Fibroblast of skin of scalp (primary cell): ENCODE results near the gene DPYSL3.

Source experiments
- DNase-seq: peaks from one replicate; pipeline ENCODE4 v3.0.0-alpha.2; 2013

DPYSL3 gene

DNA sequence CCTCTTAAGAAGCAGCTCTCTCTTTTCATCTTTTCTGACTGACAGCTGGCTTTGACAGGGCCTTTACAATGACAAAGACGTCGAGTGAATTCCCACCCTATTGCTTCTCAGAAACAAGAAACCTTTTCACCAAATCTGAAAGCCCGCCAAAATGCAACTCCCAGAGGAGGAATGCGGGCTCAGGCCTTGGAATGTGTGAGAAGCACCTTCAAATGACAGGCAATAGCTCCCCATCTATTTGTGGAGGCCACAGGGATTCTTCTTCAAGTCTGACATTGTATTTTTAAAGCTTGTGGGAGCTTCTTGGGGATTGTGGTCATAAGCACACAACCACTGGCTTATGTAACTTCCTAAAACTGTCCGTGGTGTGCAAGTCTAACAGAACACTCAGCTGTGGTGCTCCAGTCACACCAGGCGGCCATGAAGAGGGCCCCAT lies 72.7 kb downstream of the DPYSL3 start:
- peak; percentile 89 for DNase-seq

DNA sequence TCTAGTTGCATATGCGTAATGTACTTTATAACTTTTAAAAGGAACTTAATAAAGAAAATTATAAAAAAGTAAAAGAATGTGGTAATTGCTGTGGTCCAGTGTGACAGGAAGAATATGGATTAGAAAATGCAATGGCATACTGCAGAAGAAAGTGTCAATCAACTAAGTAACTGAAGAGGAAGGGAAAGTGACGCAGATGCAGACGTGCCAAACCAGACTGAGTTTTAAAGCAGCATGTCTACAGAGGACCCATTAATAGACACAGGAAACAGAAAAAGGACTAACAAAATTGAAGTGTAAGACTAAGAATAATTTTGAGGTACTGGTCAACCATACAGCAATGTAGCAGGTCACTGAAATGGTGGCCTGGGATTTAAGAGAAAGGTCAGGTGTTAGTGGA lies 73.3 kb downstream of the DPYSL3 start:
- no peak for DNase-seq

DNA sequence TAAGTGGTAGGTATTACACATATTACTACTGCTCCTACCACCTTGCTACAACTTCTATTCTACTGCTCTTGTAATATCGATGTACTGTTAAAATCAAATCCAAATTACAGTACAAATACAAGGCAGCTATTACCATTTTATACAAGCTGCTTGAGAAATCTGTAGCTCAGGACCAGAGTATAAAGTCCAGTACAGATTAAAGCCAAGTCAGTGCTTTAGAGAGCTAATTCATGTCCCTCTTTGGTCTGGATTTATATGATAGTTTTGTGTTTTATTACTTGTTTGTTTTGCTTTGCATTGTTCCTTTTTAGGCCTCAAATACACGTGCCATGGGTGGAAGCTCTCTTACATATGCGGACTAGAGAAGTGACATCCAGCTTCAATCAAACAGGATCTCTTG lies 75.8 kb downstream of the DPYSL3 start:
- DNase-seq = no peak

DNA sequence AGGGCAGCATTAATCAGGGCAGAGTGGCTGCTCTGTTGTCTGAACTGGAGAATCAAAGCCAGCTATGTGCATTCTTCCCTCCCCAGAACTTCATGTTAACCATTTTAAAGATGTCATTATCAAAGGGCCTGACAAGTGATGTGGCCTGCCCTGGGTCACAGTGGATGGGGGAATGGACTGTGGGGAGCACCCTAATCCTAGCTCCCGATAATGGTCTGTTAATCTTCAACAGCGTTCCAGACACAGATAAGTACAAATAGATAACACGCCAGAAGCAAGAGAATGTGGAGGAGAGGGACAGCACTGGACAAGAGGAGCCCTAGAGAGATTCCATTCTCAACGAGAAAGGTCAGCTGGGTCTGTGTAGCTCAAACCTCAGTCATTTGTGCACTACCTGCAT lies 77.5 kb downstream of the DPYSL3 start:
- no peak for DNase-seq

DNA sequence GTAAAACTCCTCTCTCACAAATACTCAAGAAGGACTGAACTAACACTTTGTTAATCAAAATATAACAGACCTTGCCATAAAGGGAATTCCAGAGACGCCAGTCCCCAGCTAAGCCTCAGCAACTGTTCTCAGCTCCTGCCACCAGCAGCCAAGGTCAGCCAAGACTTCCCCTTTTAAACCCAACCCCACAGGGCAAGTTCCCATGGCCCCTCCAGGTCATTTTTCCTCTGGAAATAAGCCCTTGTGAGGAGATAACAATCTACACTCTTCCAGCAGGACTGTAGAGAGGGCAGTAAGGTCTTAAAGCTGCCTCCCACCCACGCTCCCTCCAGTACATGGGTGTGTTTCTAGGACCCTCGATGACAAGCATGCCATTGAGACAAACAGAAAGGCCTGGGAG lies 78.3 kb downstream of the DPYSL3 start:
- DNase-seq = no peak

DNA sequence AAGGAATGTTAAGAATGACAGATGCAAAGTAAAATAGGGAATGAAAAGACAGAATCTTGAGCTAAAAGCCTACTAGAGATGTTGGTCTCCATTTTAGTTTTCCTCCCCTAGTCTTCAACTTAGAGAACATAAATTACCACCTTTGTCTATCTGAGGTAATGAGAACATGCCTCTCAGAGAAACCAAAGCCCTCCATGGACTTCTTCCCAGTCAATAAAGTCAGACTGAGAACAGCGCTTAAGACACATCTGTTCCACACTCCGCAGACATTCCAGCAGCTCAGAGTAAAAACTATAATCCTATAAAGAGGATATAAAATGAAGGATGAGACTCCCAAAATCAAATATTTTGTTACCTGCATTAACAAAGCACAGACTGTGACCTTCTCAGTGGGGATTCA lies 79.2 kb downstream of the DPYSL3 start:
- no peak for DNase-seq

DNA sequence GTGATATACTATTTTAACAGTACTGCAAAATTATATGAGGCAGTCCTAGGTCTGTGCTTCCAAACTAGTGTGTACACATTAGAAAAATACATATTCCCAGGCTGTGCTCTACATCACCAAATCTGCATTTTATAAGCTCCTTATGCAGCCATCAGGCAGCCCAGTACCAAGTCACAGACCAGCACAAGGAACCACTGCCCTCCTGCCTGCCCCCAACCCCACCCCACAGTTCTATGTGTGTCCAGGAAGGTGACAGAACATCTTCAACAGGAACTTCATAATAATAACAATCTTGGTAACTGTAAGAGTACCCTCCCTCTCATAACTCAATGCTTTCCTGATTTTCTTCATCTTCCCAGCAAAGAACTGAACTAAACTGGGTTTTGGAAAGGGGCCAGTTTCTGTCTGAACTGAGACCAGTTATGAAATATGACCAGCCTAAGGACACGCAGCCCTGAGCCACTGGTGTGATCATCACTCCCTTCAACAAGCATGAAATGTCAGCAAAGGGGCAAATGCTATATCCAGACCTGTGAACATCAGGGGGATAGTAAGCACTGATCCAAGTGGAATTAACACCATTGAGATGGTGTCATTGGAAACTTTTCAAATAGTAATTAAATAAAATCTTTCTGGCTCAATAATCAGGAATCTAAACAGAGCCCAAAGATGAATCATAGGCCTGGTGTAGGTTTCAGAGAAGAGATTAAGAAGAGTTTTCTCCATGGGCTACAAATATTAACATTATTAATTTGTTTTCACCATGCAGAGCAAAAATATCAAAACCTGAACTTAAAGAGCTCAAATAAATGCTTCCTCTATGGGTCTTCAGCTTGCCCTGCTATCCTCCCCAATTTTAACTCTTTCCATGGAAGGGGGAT lies 82.1 kb downstream of the DPYSL3 start:
- peak; percentile 40 for DNase-seq

DNA sequence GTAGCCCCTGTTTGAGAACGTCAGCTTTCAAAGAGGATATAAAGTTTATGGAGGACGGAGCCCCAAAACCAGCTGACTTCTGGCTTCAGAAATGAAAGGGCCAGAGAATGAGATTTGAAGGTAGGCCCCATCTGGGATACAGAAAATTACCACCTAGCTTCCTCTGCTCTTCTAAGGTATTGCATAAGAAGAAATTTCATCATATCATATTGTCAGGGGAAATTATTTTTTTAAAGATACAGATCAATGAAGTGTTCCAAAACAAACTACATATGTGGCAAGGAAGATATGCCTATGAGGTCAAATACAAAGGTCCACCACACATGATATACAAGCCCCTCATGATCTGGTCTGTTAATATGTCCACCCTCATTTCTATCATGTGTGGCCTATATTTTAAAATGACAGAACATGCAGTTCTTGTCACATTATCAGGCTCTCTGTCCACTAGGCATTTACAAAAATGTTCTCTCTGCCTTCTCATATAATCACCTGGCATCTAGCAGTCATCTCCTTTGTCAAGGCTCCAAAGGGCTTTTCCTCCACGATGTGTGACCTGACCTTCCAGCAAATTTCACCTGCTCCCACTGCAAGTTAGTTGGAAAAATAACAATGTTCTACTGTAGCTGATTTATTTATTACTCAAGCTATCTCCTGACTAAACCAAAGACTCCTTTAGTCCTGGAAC lies 83.1 kb downstream of the DPYSL3 start:
- no peak for DNase-seq

DNA sequence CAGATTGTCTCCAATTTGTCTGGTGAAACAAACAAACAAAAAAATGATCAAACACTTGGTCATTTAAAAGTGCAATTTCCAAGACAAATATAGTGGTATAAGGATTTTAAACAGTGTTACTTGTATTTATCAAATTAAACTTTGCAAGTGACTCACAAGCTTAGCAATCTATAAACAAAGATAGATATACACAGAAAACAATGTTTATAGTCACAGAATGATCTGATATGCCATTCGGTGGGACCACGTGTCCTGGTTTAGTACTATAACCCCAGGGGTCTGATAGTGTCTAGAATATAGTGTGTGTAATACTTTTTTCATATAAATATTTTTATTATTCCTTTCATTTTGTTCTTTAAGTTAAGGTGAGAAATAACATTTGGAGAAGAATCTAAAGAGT lies 91.3 kb downstream of the DPYSL3 start:
- no peak for DNase-seq

DNA sequence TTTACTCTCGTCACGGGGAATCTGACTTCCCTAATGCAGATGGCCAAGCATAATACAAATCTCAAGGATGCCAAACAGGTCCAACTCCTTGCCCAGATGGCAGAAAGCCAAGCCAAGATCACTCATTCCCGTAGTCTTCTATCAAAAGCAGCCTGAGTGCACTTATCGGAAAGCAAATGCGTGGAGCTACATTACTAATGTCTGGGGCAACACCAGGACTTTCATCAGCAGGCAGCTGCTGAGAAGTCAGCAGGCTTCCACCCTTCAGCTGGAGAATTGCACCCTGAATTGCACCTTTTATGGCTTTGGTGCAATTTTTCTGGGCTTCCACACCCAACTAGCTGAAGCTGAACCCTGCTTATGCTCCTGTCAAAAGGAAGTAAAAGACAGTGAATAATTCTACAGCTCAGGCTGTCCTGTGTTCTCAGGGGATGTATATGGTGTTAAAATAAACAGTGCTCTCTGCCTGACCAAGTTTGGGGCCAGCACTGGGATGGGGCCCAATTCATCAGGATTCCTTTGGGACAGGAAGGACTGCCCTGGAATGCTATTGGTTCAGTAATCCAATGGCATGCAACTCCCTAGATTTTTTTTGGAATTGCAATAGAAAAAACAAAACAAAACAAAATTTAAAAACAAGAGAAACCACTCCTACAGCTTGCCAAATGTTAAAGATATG lies 92.6 kb downstream of the DPYSL3 start:
- DNase-seq = peak; percentile 80

DNA sequence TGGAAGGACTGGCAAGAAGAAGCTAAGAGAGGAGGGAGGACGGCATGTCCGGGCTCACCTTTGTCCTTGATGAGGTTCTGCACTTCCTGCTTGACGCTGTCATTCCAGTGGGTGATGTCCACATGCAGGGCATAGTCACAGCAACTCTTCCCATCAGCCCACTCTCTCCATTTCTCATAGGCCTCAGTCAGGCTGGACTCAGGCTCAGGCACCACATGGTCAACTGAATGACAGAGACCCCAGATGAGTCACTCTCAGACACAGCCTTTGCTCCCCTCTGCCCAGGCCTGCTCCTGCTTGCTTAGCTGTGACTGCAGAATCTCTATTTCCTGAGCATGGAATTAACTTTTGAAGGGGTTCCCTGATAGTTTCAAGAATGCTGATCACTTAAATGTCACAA lies 94.2 kb downstream of the DPYSL3 start:
- DNase-seq = no peak

DNA sequence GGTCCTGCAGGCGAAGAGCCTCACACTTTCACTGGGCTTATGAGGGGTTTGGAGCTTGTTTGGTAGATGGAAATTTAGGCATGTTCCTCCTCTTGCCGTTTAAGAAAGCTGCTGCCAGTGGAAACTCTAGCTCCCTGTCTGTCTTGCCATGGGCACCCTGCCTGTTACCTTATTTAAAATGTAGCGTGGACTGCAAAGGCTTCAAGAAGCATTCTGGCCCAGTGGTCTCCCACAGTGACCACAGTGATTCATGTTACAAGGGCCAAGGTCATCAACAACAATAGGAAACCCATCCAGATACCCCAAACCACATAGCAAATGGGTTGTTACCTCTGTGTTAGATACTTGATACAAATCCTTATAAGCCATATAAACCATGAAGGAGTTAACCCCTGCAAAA lies 96.6 kb downstream of the DPYSL3 start:
- no peak for DNase-seq

DNA sequence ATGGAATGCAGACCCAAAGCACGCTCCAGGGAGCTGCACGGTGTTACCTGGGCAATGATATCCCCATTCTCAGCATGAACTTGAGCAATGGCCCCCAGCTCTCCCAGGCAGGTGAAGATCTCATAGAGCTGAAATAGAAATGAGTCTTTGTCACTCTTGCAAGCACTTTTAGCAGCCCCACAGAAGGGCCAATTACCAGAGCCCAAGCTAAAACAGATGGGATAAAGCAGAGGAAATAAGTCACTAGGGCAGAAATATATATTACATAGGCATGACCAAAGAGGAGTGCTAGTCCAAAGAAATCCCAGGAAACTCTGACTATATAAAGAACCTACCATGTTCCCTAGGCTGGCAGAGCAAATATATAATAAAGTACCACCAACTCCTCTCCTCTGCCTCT lies 97.3 kb downstream of the DPYSL3 start:
- no peak for DNase-seq

DNA sequence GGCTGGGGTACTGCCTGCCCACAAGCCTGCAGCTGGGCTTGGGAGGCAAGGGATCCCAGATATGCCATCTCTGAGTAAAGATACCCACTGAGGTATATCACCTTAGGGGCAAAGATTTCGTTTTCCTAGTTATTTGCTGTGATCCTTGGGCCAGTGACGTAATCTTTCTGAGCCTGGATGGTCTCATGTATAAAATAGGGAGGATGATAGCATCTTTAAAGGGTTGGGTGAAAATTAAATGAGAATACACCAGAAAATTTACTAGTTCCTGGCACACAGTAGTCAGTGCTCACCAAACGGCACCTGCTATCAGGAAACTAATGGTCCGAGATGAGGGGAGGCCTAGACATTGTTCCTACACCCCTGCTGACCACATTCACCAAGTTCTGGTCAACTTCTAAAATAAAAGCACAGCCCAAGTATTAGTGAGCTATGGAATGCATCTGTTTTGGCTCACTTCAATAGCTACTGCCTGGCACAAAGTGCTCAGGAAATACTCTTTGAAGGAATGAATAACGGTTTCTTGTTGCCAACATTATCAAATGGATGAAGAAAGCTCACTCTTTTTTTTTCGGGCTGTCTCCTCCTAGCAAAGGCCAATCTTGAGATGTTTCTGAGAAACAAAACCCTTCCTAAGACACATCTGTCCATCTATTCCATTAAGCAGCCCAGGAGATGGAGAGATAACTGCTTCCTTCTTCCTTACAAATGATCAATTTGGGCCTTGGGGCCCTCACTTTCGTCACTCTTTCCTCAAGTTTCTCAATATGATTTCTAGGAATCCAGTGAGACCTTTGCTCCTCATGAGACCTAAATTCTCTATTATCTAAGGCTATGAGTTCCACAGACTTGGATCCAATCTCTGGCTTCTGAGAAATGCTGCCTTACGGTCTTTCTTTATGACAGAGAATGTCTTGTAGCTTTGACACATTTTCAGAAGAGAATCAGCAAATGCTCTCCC lies 98.2 kb downstream of the DPYSL3 start:
- DNase-seq = no peak

DNA sequence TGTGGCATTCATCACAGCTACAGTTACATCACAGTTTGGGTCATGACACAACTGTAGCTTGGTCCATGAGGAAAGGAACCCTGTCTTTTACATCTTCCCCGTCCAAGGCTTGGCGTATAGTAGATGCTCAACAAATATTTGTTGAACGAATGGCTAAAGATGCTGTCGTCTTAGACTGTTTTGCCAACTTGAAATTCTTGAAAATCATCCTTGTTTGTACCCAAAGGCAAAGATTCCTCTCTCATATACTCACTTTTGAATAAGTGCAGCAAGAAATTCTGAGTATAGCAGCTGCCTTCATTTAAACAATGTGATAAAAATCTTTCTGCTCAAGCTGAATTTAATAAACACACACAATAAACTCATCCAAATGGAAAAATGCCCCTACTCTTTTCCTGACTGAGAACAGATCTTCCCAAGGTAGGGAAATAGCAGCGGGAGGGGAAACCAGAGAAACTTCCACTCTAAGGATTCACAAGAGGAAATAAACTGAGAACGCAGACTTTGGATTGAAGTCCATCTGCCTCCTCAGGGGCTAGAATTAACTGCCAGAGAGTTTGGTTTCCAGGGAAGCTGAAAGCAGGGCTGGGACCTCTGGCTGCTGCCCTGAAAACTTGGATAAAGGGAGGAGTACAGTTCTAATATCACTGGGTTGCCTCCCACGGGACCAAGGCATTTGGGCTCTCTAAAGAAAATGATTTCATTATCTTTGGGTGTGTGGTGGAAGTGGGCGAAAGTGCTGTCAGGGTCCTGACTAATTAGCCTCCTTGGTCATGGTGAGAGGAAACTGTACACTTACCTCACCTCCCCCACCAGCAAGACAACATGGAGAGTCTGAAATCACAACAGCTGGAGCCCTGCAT lies 99.1 kb downstream of the DPYSL3 start:
- DNase-seq = no peak

DNA sequence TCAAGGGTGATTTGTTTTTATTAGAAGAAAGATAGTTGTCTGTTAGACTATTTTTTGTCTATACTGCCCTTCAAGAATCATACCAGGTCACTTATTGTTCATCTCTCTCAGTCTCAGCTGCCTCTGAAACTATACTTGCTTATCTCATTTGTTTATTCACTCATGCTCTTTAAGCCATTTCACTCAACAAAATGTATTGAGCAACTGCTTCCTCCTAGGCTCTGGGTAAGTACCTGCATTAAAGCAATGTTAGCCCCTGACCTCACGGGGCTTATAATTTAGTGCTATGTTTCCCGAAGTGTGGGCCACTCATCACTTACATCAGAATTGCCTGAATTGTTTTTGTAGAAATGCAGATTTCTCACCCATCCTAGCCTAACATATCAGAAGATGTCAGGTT lies 100.9 kb downstream of the DPYSL3 start:
- DNase-seq = no peak

DNA sequence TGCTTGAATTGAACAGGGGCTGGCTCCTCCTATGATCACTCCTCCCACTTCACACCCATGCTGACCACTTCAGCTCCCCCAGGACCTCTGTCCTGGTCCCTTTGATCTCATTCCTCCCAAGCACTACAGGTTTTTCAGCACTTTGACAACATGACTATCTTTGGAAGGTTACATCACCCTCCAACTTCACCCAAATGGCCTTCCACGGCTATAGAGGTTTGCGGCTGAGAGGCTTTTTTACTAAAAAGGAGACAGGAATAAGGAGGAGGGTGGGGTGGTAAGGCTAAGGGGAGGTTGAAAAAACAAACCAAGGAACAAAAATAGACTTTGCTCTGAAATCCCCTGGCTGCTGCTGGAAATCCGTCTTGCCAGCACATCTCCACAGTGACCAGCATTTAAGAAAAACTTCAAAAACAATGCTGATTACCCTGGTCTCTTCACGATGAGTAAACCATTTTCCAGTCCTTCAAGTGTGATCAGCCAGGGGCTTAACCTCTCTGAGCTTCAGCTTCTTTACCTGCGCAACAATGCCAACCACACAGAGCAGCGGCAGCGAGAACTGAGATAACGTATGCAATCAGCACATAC lies 102.7 kb downstream of the DPYSL3 start:
- peak; percentile 80 for DNase-seq

DNA sequence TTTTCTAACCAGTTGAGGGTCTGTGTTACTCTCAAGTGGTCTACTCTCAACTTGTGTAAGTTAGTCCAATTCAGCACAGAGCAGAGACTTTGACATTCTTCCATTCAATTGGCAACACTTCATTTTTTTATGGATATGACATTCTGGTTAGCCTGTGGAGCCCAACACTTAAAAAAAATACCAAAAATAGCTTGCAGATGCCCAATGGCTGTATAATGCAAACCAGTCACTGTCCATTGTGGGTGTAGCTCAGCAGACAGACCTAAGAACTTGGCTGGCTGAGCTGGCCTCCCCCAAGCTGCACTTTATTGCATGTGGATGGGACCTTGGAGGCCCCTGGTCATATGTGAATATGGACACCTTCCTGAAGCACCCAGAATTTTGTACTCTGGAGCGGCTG lies 103.2 kb downstream of the DPYSL3 start:
- peak; percentile 66 for DNase-seq

DNA sequence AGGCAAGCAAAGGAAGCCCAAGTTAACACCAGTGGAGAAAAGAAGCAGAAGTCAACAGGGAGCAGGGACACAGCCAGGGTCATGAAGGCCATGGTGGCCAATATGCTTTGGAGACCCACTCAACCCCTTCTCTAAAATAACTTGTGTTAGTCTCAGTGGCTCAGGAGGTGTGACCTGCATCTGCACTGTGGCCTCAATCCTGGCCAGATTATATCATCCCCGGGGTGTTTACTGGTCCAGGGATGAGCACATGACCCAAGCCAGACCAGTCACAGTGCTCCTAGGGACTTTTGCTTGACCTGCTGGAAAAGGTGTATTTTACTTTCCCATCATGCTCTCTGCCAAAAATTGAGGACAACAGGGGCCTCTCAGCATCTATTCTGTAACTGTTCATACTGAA lies 105.2 kb downstream of the DPYSL3 start:
- no peak for DNase-seq

DNA sequence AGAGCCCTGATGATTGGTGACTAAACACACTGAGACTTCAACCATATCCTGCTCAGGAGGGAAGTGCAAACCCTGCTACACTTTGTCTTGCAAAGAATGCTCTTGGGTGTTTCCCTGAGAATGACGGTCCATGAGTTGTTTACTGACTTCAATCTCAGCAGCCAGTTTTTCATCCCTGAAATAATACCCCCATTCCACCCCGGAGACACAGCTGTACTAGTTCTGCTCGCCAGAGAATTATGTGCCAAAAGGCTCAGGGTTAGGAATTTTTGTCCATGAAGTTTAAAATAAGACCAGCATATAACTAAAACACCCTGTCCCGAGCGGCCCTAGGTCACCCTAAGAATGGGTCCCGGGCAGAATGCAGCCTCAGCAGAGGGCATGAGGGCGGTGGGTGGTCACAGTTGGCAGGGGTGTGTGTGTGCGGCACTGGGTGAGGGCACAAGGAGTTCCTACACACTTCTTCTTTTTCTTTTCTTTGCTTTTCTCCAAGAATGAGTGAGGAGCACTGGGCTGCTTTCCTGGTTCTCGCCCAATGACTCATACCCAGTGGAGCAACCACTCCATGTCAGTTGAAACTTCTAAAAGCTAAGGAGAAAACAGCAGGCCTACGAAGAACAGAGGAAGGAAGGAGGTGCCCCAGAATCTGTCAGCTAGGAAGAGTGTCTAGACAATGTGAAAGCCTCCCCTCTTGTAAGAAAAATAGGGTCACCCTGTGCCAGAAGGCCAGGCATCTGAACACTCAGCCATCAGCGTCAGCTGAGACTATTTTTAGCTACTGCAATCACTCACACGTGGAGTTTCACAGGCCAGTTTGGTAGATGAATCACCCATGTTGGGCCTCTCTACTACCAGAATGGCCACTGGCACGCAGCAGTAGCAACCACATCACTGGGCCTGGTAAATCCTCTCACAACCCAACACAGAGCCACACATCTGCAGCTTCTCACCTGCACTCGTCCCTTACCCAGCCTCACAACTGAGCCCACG lies 105.9 kb downstream of the DPYSL3 start:
- DNase-seq = peak; percentile 97
